Lung (tissue), 12 donors: ENCODE results near the gene SPAAR. TPM values are rescaled to one million over a fixed set of nuclear protein-coding genes. Genes with fewer than 3 reads are reported as not detected.

ENCODE experiments used
- ATAC-seq: fragments of 200-7000 bp; cut with Tn5 transposase; one replicate; pipeline ENCODE4 v1.9.1; 2020; ENCODE audit warnings: moderate number of reproducible peaks; ENCODE audit not compliant: insufficient read depth, low FRiP score
- DNase-seq, 3 donors: peaks; one replicate each; pipeline ENCODE4 v3.0.0-alpha.2; 2013 to 2017
- H3K27ac ChIP-seq, 2 donors: one replicate each; pipeline ENCODE4 v1.5.1; 2013; ENCODE audit warnings: mild to moderate bottlenecking in 2 of 2, moderate library complexity in 2 of 2, control low read depth in 1 of 2, inconsistent platforms in 1 of 2, low read depth in 1 of 2, low read length in 1 of 2
- H3K27me3 ChIP-seq, 3 donors: one replicate each; pipeline ENCODE4 v1.5.1; 2013; ENCODE audit warnings: low read length in 2 of 3; ENCODE audit not compliant: control insufficient read depth in 3 of 3, insufficient read depth in 3 of 3
- H3K36me3 ChIP-seq, 4 donors: one replicate each; pipeline ENCODE4 v1.5.1; 2013; ENCODE audit warnings: low read length in 4 of 4, mild to moderate bottlenecking in 1 of 4, moderate library complexity in 1 of 4; ENCODE audit not compliant: control insufficient read depth in 4 of 4, insufficient read depth in 4 of 4
- H3K4me1 ChIP-seq, 5 donors: one replicate each; pipeline ENCODE4 v1.5.1; 2013; ENCODE audit warnings: low read length in 5 of 5, mild to moderate bottlenecking in 2 of 5, moderate library complexity in 1 of 5; ENCODE audit not compliant: control insufficient read depth in 5 of 5, insufficient read depth in 5 of 5
- H3K4me3 ChIP-seq: one replicate; pipeline ENCODE4 v1.5.1; 2013; ENCODE audit warnings: mild to moderate bottlenecking, control low read depth, moderate library complexity
- H3K9ac ChIP-seq, 2 donors: one replicate each; pipeline ENCODE4 v1.5.1; 2013; ENCODE audit warnings: low read length in 2 of 2, control low read depth in 1 of 2; ENCODE audit not compliant: insufficient read depth in 1 of 2
- H3K9me3 ChIP-seq, 4 donors: one replicate each; pipeline ENCODE4 v1.5.1; 2013; ENCODE audit warnings: low read length in 3 of 4, mild to moderate bottlenecking in 1 of 4, moderate library complexity in 1 of 4; ENCODE audit not compliant: control insufficient read depth in 4 of 4, insufficient read depth in 3 of 4
- CTCF ChIP-seq: IDR thresholded peaks from 2 replicates; pipeline ENCODE4 v1.5.1; 2012; ENCODE audit warnings: mild to moderate bottlenecking; ENCODE audit errors: control extremely low read depth, extremely low read depth
- WGBS, 2 donors: extraction: QIAGEN DNeasy Blood & Tissue Kit; methylation state at CpG; one replicate each; pipeline ENCODE4 v1.1.7; 2013; 5-methylcytosine and 5-hydroxymethylcytosine counted together
- polyA plus RNA-seq, 2 donors: library from polyadenylated mRNA; stranded (reverse); fragments of 200-250 nt; gene quantifications; one replicate each; pipeline ENCODE4 v1.2.1, GENCODE V29; 2013
- total RNA-seq, 2 donors: library from RNA; depleted of rRNA in 1 of 2; stranded (reverse); fragments of >200 nt in 1 of 2; gene quantifications; one replicate each; pipeline ENCODE4 v1.2.1, GENCODE V29; 2014 to 2021
- donor health status: control.
- donor health status: control.
- donor health status: Bipolar disorder and iron deficiency.
- donor health status: healthy.
- donor health status: DM: yes; HTN: yes; CAD: no.

SPAAR gene
- total and polyA plus RNA-seq, 4 donors, result 3.7 to 6.7 (median 5.7) TPM

GRCh38 chr9:35907711-35908503 lies 1.4 kb upstream of the SPAAR start:
- no peak overlapping the region for H3K4me3 ChIP-seq
- 19 to 20% methylated on average over 13 of the region's 13 CpGs for WGBS, 2 donors
- no peaks in the 10 kb centered on the region for H3K36me3 ChIP-seq
- DNase-seq (peak; percentile 87 to 90 (median 88)), ATAC-seq (peak; percentile 54)
- H3K4me1 ChIP-seq, result peaks cover 0 to 51% (median 41%) of the 10 kb centered on the region in 5 donors
- no peak for TF ChIP-seq CTCF
- H3K27ac ChIP-seq, result peak overlapping the region; percentile 96 to 99
- peak overlapping the region in 1 of 2 donors; percentile 28 for H3K9ac ChIP-seq
- no peaks in the 10 kb centered on the region for H3K27me3 ChIP-seq
- no peaks in the 10 kb centered on the region for H3K9me3 ChIP-seq

GRCh38 chr9:35908504-35909125 lies 675 bp upstream of the SPAAR start:
- ATAC-seq, result no peak
- WGBS, 2 donors, result 48 to 68% methylated on average over 9 of the region's 9 CpGs

GRCh38 chr9:35909687-35910612 lies 660 bp downstream of the SPAAR start:
- Histone ChIP-seq H3K4me1 (peaks cover 0 to 45% (median 38%) of the 10 kb centered on the region in 5 donors), H3K27me3 (no peaks in the 10 kb centered on the region), H3K9ac (no peak overlapping the region), H3K36me3 (no peaks in the 10 kb centered on the region), H3K9me3 (peaks cover 0 to 2% (median 0%) of the 10 kb centered on the region in 4 donors), H3K4me3 (peak overlapping the region; percentile 21), H3K27ac (peak overlapping the region; percentile 96 to 99)
- DNase-seq (no peak), ATAC-seq (no peak)
- WGBS, 2 donors, result 73 to 83% methylated on average over 34 of the region's 34 CpGs
- TF ChIP-seq CTCF, result no peak

More at GRCh38 chr9:35908504-35909125, 675 bp upstream of the SPAAR start:
- no peak for TF ChIP-seq CTCF
- Histone ChIP-seq H3K9me3 (peaks cover 0 to 2% (median 0%) of the 10 kb centered on the region in 4 donors), H3K9ac (peak overlapping the region in 1 of 2 donors; percentile 28), H3K4me3 (no peak overlapping the region), H3K27me3 (no peaks in the 10 kb centered on the region), H3K27ac (peak overlapping the region; percentile 96 to 99), H3K4me1 (peaks cover 0 to 51% (median 41%) of the 10 kb centered on the region in 5 donors), H3K36me3 (no peaks in the 10 kb centered on the region)
- DNase-seq, result peak; percentile 49 to 76 (median 72)
